Activated CD4-positive, CD25-positive, alpha-beta regulatory T cell (primary cell): ENCODE results near the gene CPEB2.

Experiments
- DNase-seq, 4 experiments: peaks; one replicate each; lab custom pipeline; 2025; lab: John Stamatoyannopoulos, UW

Gene CPEB2

GRCh38 chr4:15118292-15118691, 116.0 kb downstream of the CPEB2 start:
- DNase-seq: no peak
